Hepatocyte (in vitro differentiated cells): ENCODE results near the gene MKNK2. TPM values are rescaled to one million over a fixed set of nuclear protein-coding genes. Genes with fewer than 3 reads are reported as not detected.
"Not testable (repeated sequence)": the region's sequence is repeated elsewhere in the genome, so short reads cannot be mapped to it uniquely, and the experiment has no call there.

Experiments
- DNase-seq: peaks from one replicate; pipeline ENCODE4 v3.0.0-alpha.2; 2016; ENCODE audit warnings: low spot score
- H2AFZ ChIP-seq: fragments of 200-600 bp; sonication (generic); 2 replicates; pipeline ENCODE4 v1.6.0; 2016; ENCODE audit warnings: antibody characterized with exemption, mild to moderate bottlenecking
- H3K27ac ChIP-seq: fragments of 200-600 bp; sonication (generic); 2 replicates; pipeline ENCODE4 v1.5.1; 2016; ENCODE audit warnings: mild to moderate bottlenecking
- H3K27me3 ChIP-seq: fragments of 200-600 bp; sonication (generic); 2 replicates; pipeline ENCODE4 v1.6.1; 2016
- H3K36me3 ChIP-seq: fragments of 200-600 bp; sonication (generic); replicated peaks from 2 replicates; pipeline ENCODE4 v1.5.1; 2016; ENCODE audit warnings: low read depth; ENCODE audit not compliant: insufficient read depth
- H3K4me1 ChIP-seq: fragments of 200-600 bp; sonication (generic); 2 replicates; pipeline ENCODE4 v1.5.1; 2016; ENCODE audit warnings: mild to moderate bottlenecking, moderate library complexity; ENCODE audit not compliant: insufficient read depth
- H3K4me2 ChIP-seq: fragments of 200-600 bp; sonication (generic); 2 replicates; pipeline ENCODE4 v1.6.0; 2016
- H3K4me3 ChIP-seq: fragments of 200-600 bp; sonication (generic); 2 replicates; pipeline ENCODE4 v1.5.1; 2016; ENCODE audit warnings: mild to moderate bottlenecking
- H3K79me2 ChIP-seq: fragments of 200-600 bp; sonication (generic); 2 replicates; pipeline ENCODE4 v1.6.0; 2017; ENCODE audit warnings: mild to moderate bottlenecking
- H3K9me2 ChIP-seq: fragments of 200-600 bp; sonication (generic); replicated peaks from 2 replicates; pipeline ENCODE4 v1.6.0; 2017; ENCODE audit warnings: mild to moderate bottlenecking; ENCODE audit not compliant: insufficient read depth
- H3K9me3 ChIP-seq: fragments of 200-600 bp; sonication (generic); 2 replicates; pipeline ENCODE4 v1.5.1; 2016; ENCODE audit warnings: low read depth, mild to moderate bottlenecking
- H4K20me1 ChIP-seq: fragments of 200-600 bp; sonication (generic); 2 replicates; pipeline ENCODE4 v1.6.0; 2016; ENCODE audit warnings: mild to moderate bottlenecking; ENCODE audit not compliant: insufficient read depth, poor library complexity, severe bottlenecking
- CTCF ChIP-seq: fragments of 200-600 bp; sonication (generic); IDR thresholded peaks from 2 replicates; pipeline ENCODE4 v1.5.1; 2016; ENCODE audit warnings: antibody characterized with exemption, mild to moderate bottlenecking; ENCODE audit not compliant: poor library complexity
- EZH2 ChIP-seq: fragments of 200-600 bp; sonication (generic); IDR thresholded peaks from 2 replicates; pipeline ENCODE4 v1.6.1; 2016; ENCODE audit warnings: antibody characterized with exemption, mild to moderate bottlenecking, borderline replicate concordance
- EZH2phosphoT487 ChIP-seq: fragments of 200-600 bp; sonication (generic); IDR thresholded peaks from one replicate; pipeline ENCODE4 v1.6.1; 2018; ENCODE audit warnings: antibody characterized with exemption, mild to moderate bottlenecking, low read depth, moderate library complexity; ENCODE audit not compliant: unreplicated experiment, severe bottlenecking
- WGBS: methylation state at CpG from one replicate; pipeline ENCODE4 v1.1.6; 2016; ENCODE audit warnings: low lambda C conversion rate; ENCODE audit errors: missing lambda C conversion rate; 5-methylcytosine and 5-hydroxymethylcytosine counted together
- polyA plus RNA-seq: library from polyadenylated mRNA; unstranded; fragments of >200 nt; fragmentation: Nextera tagmentation; extraction: Ambion mirVana; gene quantifications from 2 replicates; pipeline ENCODE4 v1.2.1, GENCODE V29; 2016
- total RNA-seq: library from RNA; depleted of rRNA; stranded (reverse); fragments of >200 nt; gene quantifications from 2 replicates; pipeline ENCODE4 v1.2.3, GENCODE V29; 2014

The MKNK2 gene
- total and polyA plus RNA-seq, 2 experiments from 2014 or later = 90.4 to 136 TPM

GRCh38 chr19:2087621-2088100 lies 36.6 kb upstream of the MKNK2 start:
- H3K27ac ChIP-seq = peak overlapping the region; percentile 7
- no peaks in the 10 kb centered on the region for H3K36me3 ChIP-seq
- H3K9me3 ChIP-seq = no peaks in the 10 kb centered on the region
- H3K4me3 ChIP-seq = no peak overlapping the region
- peaks cover 4% of the 10 kb centered on the region for H4K20me1 ChIP-seq
- peaks cover 4% of the 10 kb centered on the region for H3K4me1 ChIP-seq
- 97% methylated on average over 14 of the region's 14 CpGs for WGBS
- TF ChIP-seq EZH2phosphoT487 (no peak), CTCF (no peak), EZH2 (no peak)
- DNase-seq = no peak
- H3K9me2 ChIP-seq = no peaks in the 10 kb centered on the region
- peaks cover 40% of the 10 kb centered on the region for H3K79me2 ChIP-seq
- H2AFZ ChIP-seq = no peak overlapping the region
- H3K4me2 ChIP-seq = no peak overlapping the region
- H3K27me3 ChIP-seq = no peaks in the 10 kb centered on the region

GRCh38 chr19:2086695-2087620 lies 35.9 kb upstream of the MKNK2 start:
- not testable (repeated sequence) for H4K20me1 ChIP-seq, H2AFZ ChIP-seq, H3K9me3 ChIP-seq, H3K27me3 ChIP-seq, H3K36me3 ChIP-seq, H3K4me2 ChIP-seq, H3K4me3 ChIP-seq, H3K4me1 ChIP-seq, H3K9me2 ChIP-seq
- H3K79me2 ChIP-seq = peaks cover 35% of the 10 kb centered on the region
- peak overlapping the region; percentile 49 for H3K27ac ChIP-seq
- peak; percentile 67 for DNase-seq
- 77% methylated on average over 13 of the region's 13 CpGs for WGBS

GRCh38 chr19:2084993-2085720 lies 34.1 kb upstream of the MKNK2 start:
- DNase-seq = no peak
- Histone ChIP-seq H3K9me3 (no peaks in the 10 kb centered on the region), H2AFZ (no peak overlapping the region), H3K4me2 (no peak overlapping the region), H3K27me3 (no peaks in the 10 kb centered on the region), H3K36me3 (no peaks in the 10 kb centered on the region), H4K20me1 (peaks cover 4% of the 10 kb centered on the region), H3K9me2 (no peaks in the 10 kb centered on the region), H3K4me1 (peaks cover 4% of the 10 kb centered on the region), H3K79me2 (peaks cover 21% of the 10 kb centered on the region), H3K27ac (no peak overlapping the region), H3K4me3 (no peak overlapping the region)
- 88% methylated on average over 27 of the region's 28 CpGs for WGBS
- TF ChIP-seq CTCF (no peak), EZH2phosphoT487 (no peak), EZH2 (no peak)
